ENCODE results near the gene LENG8. TPM values are rescaled to one million over a fixed set of nuclear protein-coding genes. Genes with fewer than 3 reads are reported as not detected.
"Not testable (repeated sequence)": the region's sequence is repeated elsewhere in the genome, so short reads cannot be mapped to it uniquely, and the experiment has no call there.

Gene LENG8
- total RNA-seq, 1 donor from 2014 or later = 36.6 TPM

- Mint-ChIP-seq H3K27ac (no peak within 1 kb of the TSS), H3K4me3 (no peak within 1 kb of the TSS), H3K27me3 (ENCODE audit: insufficient read depth, low read depth) (peaks cover 3% of the 10 kb centered on the region), H3K4me1 (no peaks in the 10 kb centered on the region), H3K36me3 (no peaks in the 10 kb centered on the region), H3K9me3 (peaks cover 8% of the 10 kb centered on the region)
- H3K36me3 ChIP-seq = no peaks in the 10 kb centered on the region
- H3K4me2 ChIP-seq = no peak within 1 kb of the TSS
- DNase-seq (ENCODE audit: low spot score) = no peak
- H3K27me3 ChIP-seq = no peaks in the 10 kb centered on the region
- H3K79me2 ChIP-seq (ENCODE audit: low read depth) = no peaks in the 10 kb centered on the region
- H3K4me3 ChIP-seq = no peak within 1 kb of the TSS
- TF ChIP-seq, protein P1, sequence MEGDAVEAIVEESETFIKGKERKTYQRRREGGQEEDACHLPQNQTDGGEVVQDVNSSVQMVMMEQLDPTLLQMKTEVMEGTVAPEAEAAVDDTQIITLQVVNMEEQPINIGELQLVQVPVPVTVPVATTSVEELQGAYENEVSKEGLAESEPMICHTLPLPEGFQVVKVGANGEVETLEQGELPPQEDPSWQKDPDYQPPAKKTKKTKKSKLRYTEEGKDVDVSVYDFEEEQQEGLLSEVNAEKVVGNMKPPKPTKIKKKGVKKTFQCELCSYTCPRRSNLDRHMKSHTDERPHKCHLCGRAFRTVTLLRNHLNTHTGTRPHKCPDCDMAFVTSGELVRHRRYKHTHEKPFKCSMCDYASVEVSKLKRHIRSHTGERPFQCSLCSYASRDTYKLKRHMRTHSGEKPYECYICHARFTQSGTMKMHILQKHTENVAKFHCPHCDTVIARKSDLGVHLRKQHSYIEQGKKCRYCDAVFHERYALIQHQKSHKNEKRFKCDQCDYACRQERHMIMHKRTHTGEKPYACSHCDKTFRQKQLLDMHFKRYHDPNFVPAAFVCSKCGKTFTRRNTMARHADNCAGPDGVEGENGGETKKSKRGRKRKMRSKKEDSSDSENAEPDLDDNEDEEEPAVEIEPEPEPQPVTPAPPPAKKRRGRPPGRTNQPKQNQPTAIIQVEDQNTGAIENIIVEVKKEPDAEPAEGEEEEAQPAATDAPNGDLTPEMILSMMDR (IDR thresholded peaks at IDR 0.05) = no peak
- no peak for TF ChIP-seq EZH2phosphoT487 (IDR thresholded peaks at IDR 0.05)
- no peak for TF ChIP-seq EZH2 (IDR thresholded peaks at IDR 0.05)
- H3K9me3 ChIP-seq (ENCODE audit: low read depth) = no peaks in the 10 kb centered on the region
- no peak within 1 kb of the TSS for H3K9ac ChIP-seq
- no peaks in the 10 kb centered on the region for H3F3A ChIP-seq (ENCODE audit: low read depth)
- no peaks in the 10 kb centered on the region for H3K4me1 ChIP-seq
- no peak within 1 kb of the TSS for H2AFZ ChIP-seq (replicated peaks)
- H3K27ac ChIP-seq = no peak within 1 kb of the TSS
- no peaks in the 10 kb centered on the region for H4K20me1 ChIP-seq (ENCODE audit: low read depth)
Measured at GRCh38 chr19:54502518-54503048, 53.6 kb downstream of the LENG8 start, which contains the start of gene LAIR2. Gene LAIR2 (plus strand): TSS chr19:54502831. CDS start chr19:54502919, 88 bp downstream.

DNA sequence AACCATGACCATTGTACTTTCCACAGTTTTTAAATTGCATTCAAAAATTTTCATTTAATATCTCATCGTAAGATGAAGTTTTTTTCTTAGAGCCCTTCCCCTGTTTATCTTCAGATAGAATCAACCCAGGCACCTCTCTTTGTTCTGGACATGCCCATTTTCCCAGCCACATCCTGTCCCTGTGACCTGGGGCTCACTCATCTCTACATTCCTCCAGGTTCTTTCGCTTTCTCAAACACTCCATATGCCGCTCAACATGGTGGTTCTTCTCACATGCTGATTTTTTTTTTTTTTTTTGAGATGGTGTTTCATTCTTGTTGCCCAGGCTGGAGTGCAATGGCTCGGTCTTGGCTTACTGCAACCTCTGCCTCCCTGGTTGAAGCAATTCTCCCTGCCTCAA is 56.5 kb downstream of the LENG8 start:
- H3K4me3 Mint-ChIP-seq; H2AFZ ChIP-seq (replicated peaks); H3K9me3 Mint-ChIP-seq: not testable (repeated sequence)

GRCh38 chr19:54506079-54506478 is 57.1 kb downstream of the LENG8 start:
- no peaks in the 10 kb centered on the region for H3K36me3 ChIP-seq
- no peaks in the 10 kb centered on the region for H3K4me1 ChIP-seq
- TF ChIP-seq EZH2 (IDR thresholded peaks at IDR 0.05) = no peak
- no peak for TF ChIP-seq EZH2phosphoT487 (IDR thresholded peaks at IDR 0.05)
- TF ChIP-seq, protein P1 (IDR thresholded peaks at IDR 0.05) = no peak
- H3K79me2 ChIP-seq (ENCODE audit: low read depth) = no peaks in the 10 kb centered on the region
- Mint-ChIP-seq H3K9me3 (peaks cover 8% of the 10 kb centered on the region), H3K4me3 (no peak overlapping the region), H3K27ac (no peak overlapping the region), H3K36me3 (no peaks in the 10 kb centered on the region), H3K4me1 (no peaks in the 10 kb centered on the region), H3K27me3 (ENCODE audit: insufficient read depth, low read depth) (peaks cover 3% of the 10 kb centered on the region)
- H3F3A ChIP-seq (ENCODE audit: low read depth) = no peaks in the 10 kb centered on the region
- H3K27me3 ChIP-seq = no peaks in the 10 kb centered on the region
- H2AFZ ChIP-seq (replicated peaks) = no peak overlapping the region
- H4K20me1 ChIP-seq (ENCODE audit: low read depth) = no peaks in the 10 kb centered on the region
- H3K4me3 ChIP-seq = no peak overlapping the region
- no peaks in the 10 kb centered on the region for H3K9me3 ChIP-seq (ENCODE audit: low read depth)
- DNase-seq (ENCODE audit: low spot score) = no peak
- H3K4me2 ChIP-seq = no peak overlapping the region
- H3K9ac ChIP-seq = no peak overlapping the region
- H3K27ac ChIP-seq = no peak overlapping the region

More for the DNA sequence above, 56.5 kb downstream of the LENG8 start:
- H3K9ac ChIP-seq; H3K4me2 ChIP-seq; H3K9me3 ChIP-seq (ENCODE audit: low read depth); H3K27me3 ChIP-seq; H3K4me3 ChIP-seq; H3K36me3 ChIP-seq; H4K20me1 ChIP-seq (ENCODE audit: low read depth); H3K4me1 ChIP-seq; H3K27ac Mint-ChIP-seq; H3K79me2 ChIP-seq (ENCODE audit: low read depth); H3F3A ChIP-seq (ENCODE audit: low read depth); H3K27me3 Mint-ChIP-seq (ENCODE audit: insufficient read depth, low read depth); DNase-seq (ENCODE audit: low spot score); H3K4me1 Mint-ChIP-seq; H3K27ac ChIP-seq; H3K36me3 Mint-ChIP-seq: not testable (repeated sequence)

- not testable (repeated sequence) for H3K27ac Mint-ChIP-seq; H3K4me2 ChIP-seq; H3K4me1 ChIP-seq; H3K36me3 Mint-ChIP-seq; H4K20me1 ChIP-seq (ENCODE audit: low read depth); DNase-seq (ENCODE audit: low spot score); H3K9ac ChIP-seq; H3K36me3 ChIP-seq; H3K27me3 ChIP-seq; H3K9me3 ChIP-seq (ENCODE audit: low read depth); H2AFZ ChIP-seq (replicated peaks); H3K27ac ChIP-seq; H3K9me3 Mint-ChIP-seq; H3F3A ChIP-seq (ENCODE audit: low read depth); H3K79me2 ChIP-seq (ENCODE audit: low read depth); H3K4me3 Mint-ChIP-seq; H3K4me3 ChIP-seq; H3K27me3 Mint-ChIP-seq (ENCODE audit: insufficient read depth, low read depth); H3K4me1 Mint-ChIP-seq
Measured at GRCh38 chr19:54507038-54507717, 58.2 kb downstream of the LENG8 start.
